HCT116 (cell line): ENCODE results near the gene PDE4D.

Experiments
- CTCF ChIP-seq, 3 experiments: fragments of 200-600 bp in 1 of 3; sonication (generic) in 1 of 3; IDR thresholded peaks in 2 of 3; conservative IDR thresholded peaks in 1 of 3; 2 replicates each; pipeline ENCODE4 v1.5.1; 2012 to 2017; ENCODE audit warnings: low read depth in 2 of 3, low read length in 2 of 3, antibody characterized with exemption in 1 of 3, borderline replicate concordance in 1 of 3, control low read depth in 1 of 3, mild to moderate bottlenecking in 1 of 3, mixed read lengths in 1 of 3, mixed run types in 1 of 3, moderate library complexity in 1 of 3; ENCODE audit not compliant: insufficient read depth in 1 of 3
- POLR2A ChIP-seq: IDR thresholded peaks from 2 replicates; pipeline ENCODE4 v1.7.0; 2011; ENCODE audit warnings: borderline replicate concordance; ENCODE audit not compliant: insufficient read depth, insufficient read length; ENCODE audit errors: extremely low read depth
- POLR2AphosphoS5 ChIP-seq: IDR thresholded peaks from 2 replicates; pipeline ENCODE4 v1.6.1; 2011; ENCODE audit warnings: mild to moderate bottlenecking, low read depth, low read length, moderate library complexity
- ZNF274 ChIP-seq: fragments of 200-500 bp; sonication (Bioruptor generic); IDR thresholded peaks from 2 replicates; pipeline ENCODE4 v1.6.1; 2014; ENCODE audit warnings: mild to moderate bottlenecking, low read depth, low read length, inconsistent platforms

- TF ChIP-seq POLR2A (no peak), CTCF (IDR thresholded peaks at IDR 0.05 in 2 of 3, conservative IDR thresholded peaks at IDR 0.05 in 1 of 3; ENCODE audit: borderline replicate concordance in 1 of 3, insufficient read depth in 1 of 3, low read depth in 2 of 3, low read length in 2 of 3) (no peak), ZNF274 (no peak), POLR2AphosphoS5 (no peak)
These were observed 237.7 kb downstream of the PDE4D start for GRCh38 chr5:59655693-59656309.
